PC-3 (cell line): Measurements from ENCODE around the gene BMPR1A.

ENCODE experiments used
- CTCF ChIP-seq: fragments of 300-600 bp; sonication (generic); conservative IDR thresholded peaks from 2 replicates; pipeline ENCODE4 v1.5.1; 2017; ENCODE audit warnings: antibody characterized with exemption, low read depth, mild to moderate bottlenecking, low read length
- EZH2 ChIP-seq: fragments of 300-600 bp; sonication (generic); IDR thresholded peaks from one replicate; pipeline ENCODE4 v1.6.1; 2017; ENCODE audit warnings: antibody characterized with exemption, mild to moderate bottlenecking, low read length; ENCODE audit not compliant: unreplicated experiment
- EZH2phosphoT487 ChIP-seq: fragments of 300-600 bp; sonication (generic); IDR thresholded peaks from 2 replicates; pipeline ENCODE4 v1.6.1; 2018; ENCODE audit warnings: mild to moderate bottlenecking, antibody characterized with exemption, low read length, borderline replicate concordance

- no peak for TF ChIP-seq CTCF
- TF ChIP-seq EZH2, result no peak
- no peak for TF ChIP-seq EZH2phosphoT487
Measured at GRCh38 chr10:86707505-86707904, 48.9 kb upstream of the BMPR1A start.
